Stimulated activated naive B cell treated with anti-CD40 and anti-IgM and Interleukin-4, amounts not matched to agents 10 μg/mL and 1 μg/mL and 100 μg/mL, for 72 hours (primary cell): ENCODE data around the gene CACNA1B.
"Not testable (repeated sequence)": the region's sequence is repeated elsewhere in the genome, so short reads cannot be mapped to it uniquely, and the experiment has no call there.

Experiments
- ATAC-seq, 2 donors: fragments of 150-1000 bp; cut with Tn5 transposase; replicated peaks; 2 replicates each; pipeline ENCODE4 v1.10.0; 2021; ENCODE audit warnings: moderate library complexity in 1 of 2
- DNase-seq: peaks from one replicate; pipeline ENCODE4 v3.0.0; 2021
- H3K27ac Mint-ChIP-seq: one replicate; pipeline ENCODE4 v1.8.0; 2022; ENCODE audit warnings: mild to moderate bottlenecking, mixed read lengths
- H3K27me3 Mint-ChIP-seq, 2 donors: one replicate each; pipeline ENCODE4 v1.8.0; 2022; ENCODE audit warnings: mixed read lengths in 2 of 2
- H3K36me3 Mint-ChIP-seq, 2 donors: one replicate each; pipeline ENCODE4 v1.8.0; 2022; ENCODE audit warnings: mixed read lengths in 2 of 2, mild to moderate bottlenecking in 1 of 2
- H3K4me1 Mint-ChIP-seq, 2 donors: one replicate each; pipeline ENCODE4 v1.8.0; 2022; ENCODE audit warnings: mixed read lengths in 2 of 2, mild to moderate bottlenecking in 1 of 2
- H3K4me3 Mint-ChIP-seq, 2 donors: one replicate each; pipeline ENCODE4 v1.8.0; 2022; ENCODE audit warnings: mild to moderate bottlenecking in 2 of 2, mixed read lengths in 2 of 2, moderate library complexity in 1 of 2
- H3K9me3 Mint-ChIP-seq, 2 donors: one replicate each; pipeline ENCODE4 v1.8.0; 2022; ENCODE audit warnings: mixed read lengths in 2 of 2, mild to moderate bottlenecking in 1 of 2

CACNA1B gene

DNA sequence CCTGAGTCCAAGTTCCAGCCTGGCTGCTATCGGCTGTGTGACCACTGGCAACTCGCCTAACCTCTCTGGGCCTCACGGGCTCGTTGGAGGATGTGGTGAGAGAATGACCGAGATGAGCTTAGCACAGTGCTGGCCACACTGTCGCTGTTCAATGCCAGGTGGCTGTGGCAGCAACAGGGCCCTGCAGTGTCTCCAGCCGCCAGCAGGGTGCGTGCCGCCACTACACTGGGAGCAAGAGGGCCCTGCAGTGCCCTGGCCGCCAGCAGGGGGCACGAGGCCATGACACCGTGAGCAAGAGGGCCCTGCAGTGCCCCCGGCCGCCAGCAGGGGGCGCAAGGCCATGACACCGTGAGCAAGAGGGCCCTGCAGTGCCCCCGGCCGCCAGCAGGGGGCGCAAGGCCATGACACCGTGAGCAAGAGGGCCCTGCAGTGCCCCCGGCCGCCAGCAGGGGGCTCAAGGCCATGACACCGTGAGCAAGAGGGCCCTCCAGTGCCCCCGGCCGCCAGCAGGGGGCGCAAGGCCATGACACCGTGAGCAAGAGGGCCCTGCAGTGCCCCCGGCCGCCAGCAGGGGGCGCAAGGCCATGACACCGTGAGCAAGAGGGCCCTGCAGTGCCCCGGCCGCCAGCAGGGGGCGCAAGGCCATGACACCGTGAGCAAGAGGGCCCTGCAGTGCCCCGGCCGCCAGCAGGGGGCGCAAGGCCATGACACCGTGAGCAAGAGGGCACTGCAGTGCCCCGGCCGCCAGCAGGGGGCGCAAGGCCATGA is 248.7 kb downstream of the CACNA1B start:
- peak in 1 of 2 donors; percentile 80 for ATAC-seq
- DNase-seq, result peak; percentile 22

GRCh38 chr9:138126858-138127584 is 249.4 kb downstream of the CACNA1B start:
- not testable (repeated sequence) for H3K4me1 Mint-ChIP-seq, H3K9me3 Mint-ChIP-seq, ATAC-seq, DNase-seq, H3K27me3 Mint-ChIP-seq, H3K4me3 Mint-ChIP-seq, H3K27ac Mint-ChIP-seq, H3K36me3 Mint-ChIP-seq

More for the DNA sequence above, 248.7 kb downstream of the CACNA1B start:
- not testable (repeated sequence) for H3K27ac Mint-ChIP-seq, H3K36me3 Mint-ChIP-seq, H3K9me3 Mint-ChIP-seq, H3K4me1 Mint-ChIP-seq, H3K27me3 Mint-ChIP-seq, H3K4me3 Mint-ChIP-seq

DNA sequence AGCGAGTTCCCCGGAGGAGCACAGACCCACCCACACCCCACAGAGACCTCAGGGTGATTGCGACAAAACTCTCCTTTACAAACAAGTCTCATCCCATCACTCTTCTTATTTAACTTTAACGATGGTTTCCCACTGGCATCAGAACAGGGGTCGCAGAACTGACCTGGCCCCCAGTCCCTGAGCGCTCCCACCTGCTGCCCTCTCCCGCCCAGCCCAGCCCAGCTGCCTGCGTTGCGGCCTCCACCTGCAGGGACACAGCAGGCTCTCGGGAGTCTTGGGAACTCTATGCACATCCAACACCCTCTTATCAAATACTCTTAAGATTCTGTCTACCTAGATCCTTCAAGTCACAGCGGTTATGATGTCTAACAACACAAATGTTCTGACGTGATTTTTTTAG is 250.4 kb downstream of the CACNA1B start:
- not testable (repeated sequence) for ATAC-seq, H3K27ac Mint-ChIP-seq, H3K9me3 Mint-ChIP-seq, DNase-seq, H3K4me1 Mint-ChIP-seq, H3K4me3 Mint-ChIP-seq, H3K36me3 Mint-ChIP-seq, H3K27me3 Mint-ChIP-seq

DNA sequence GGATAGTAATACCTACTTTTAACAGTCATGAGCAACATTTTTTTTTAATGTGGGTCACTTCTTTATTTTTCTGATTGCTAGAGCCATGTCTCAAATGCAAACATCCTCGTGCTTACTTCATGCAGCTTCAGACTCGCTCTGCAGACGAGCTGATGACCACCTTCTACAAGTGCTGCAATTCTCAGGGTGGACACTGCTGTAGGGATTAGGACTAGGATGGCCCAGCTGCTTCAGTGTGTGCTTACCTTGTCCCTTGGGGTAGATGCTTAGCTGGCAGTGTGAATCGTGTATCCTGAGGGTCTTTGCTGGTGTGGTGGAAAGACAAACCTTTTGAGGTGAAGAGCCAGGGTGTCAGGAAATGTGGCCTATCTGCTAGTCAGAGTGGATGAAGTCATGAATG is 251.7 kb downstream of the CACNA1B start:
- not testable (repeated sequence) for H3K4me1 Mint-ChIP-seq, DNase-seq, H3K9me3 Mint-ChIP-seq, H3K27ac Mint-ChIP-seq, H3K36me3 Mint-ChIP-seq, H3K4me3 Mint-ChIP-seq, H3K27me3 Mint-ChIP-seq
- peak in 1 of 2 donors; percentile 25 for ATAC-seq

GRCh38 chr9:138132946-138133705 is 255.5 kb downstream of the CACNA1B start:
- H3K27ac Mint-ChIP-seq, DNase-seq, H3K4me1 Mint-ChIP-seq, ATAC-seq, H3K9me3 Mint-ChIP-seq, H3K4me3 Mint-ChIP-seq, H3K27me3 Mint-ChIP-seq, H3K36me3 Mint-ChIP-seq: not testable (repeated sequence)

GRCh38 chr9:138134581-138134980 is 257.0 kb downstream of the CACNA1B start:
- peak in 1 of 2 donors; percentile 16 for ATAC-seq
- H3K36me3 Mint-ChIP-seq, DNase-seq, H3K4me3 Mint-ChIP-seq, H3K27ac Mint-ChIP-seq, H3K9me3 Mint-ChIP-seq, H3K27me3 Mint-ChIP-seq, H3K4me1 Mint-ChIP-seq: not testable (repeated sequence)

DNA sequence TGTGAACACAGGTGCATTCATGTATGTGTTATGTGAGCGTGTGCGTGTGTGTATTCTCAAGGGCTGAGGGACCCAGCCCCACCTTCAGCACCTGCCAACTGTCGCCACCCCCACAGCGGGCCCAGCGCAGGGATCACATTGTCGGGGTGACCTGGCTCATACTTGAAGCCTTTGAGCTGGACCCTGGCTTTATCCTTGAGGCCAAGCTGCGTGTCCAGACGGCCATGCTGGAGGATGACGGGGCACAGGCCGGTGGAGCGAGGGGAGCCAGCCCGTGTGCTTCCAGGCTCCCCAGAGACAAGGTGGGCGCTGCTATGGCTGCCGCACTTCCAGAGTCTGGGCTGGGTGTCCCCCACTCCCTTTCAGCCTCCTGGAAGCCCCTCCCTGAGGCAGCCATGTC is 261.5 kb downstream of the CACNA1B start:
- DNase-seq, H3K36me3 Mint-ChIP-seq, H3K9me3 Mint-ChIP-seq, H3K4me3 Mint-ChIP-seq, ATAC-seq, H3K4me1 Mint-ChIP-seq, H3K27ac Mint-ChIP-seq: not testable (repeated sequence)
- peaks cover 13 to 14% of the 10 kb centered on the region in 2 donors for H3K27me3 Mint-ChIP-seq

- not testable (repeated sequence) for H3K4me1 Mint-ChIP-seq, H3K36me3 Mint-ChIP-seq, ATAC-seq, H3K9me3 Mint-ChIP-seq, DNase-seq, H3K27ac Mint-ChIP-seq, H3K4me3 Mint-ChIP-seq
- peaks cover 13 to 17% of the 10 kb centered on the region in 2 donors for H3K27me3 Mint-ChIP-seq
Observed at GRCh38 chr9:138140980-138141379, 263.4 kb downstream of the CACNA1B start.

GRCh38 chr9:138142528-138143244 is 265.1 kb downstream of the CACNA1B start:
- DNase-seq, H3K9me3 Mint-ChIP-seq, H3K4me1 Mint-ChIP-seq, H3K27ac Mint-ChIP-seq, ATAC-seq, H3K36me3 Mint-ChIP-seq, H3K4me3 Mint-ChIP-seq: not testable (repeated sequence)
- peaks cover 13 to 17% of the 10 kb centered on the region in 2 donors for H3K27me3 Mint-ChIP-seq

DNA sequence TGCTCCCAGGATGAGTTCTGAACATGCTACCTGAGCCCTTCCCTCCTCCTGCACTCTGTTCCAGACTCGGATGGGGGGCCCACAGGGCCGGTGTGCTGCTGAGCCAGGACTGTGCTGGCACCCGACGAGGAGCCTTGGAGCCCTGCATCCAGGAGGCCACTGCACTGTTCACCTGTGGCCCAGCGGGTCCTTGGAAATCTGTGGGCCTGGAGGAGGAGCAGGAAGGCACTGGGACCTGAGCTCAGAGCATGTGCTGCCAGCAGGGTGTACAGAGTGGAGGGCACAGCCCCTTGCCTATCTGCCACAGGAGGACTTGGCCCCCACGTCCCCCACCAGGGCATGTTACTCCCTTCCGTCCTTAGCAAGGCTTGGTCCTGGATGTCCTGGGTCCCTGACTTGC is 265.9 kb downstream of the CACNA1B start:
- not testable (repeated sequence) for H3K4me1 Mint-ChIP-seq, H3K27ac Mint-ChIP-seq, H3K9me3 Mint-ChIP-seq, H3K4me3 Mint-ChIP-seq, DNase-seq, ATAC-seq, H3K36me3 Mint-ChIP-seq
- H3K27me3 Mint-ChIP-seq, result peaks cover 17% of the 10 kb centered on the region in 2 donors

- H3K4me3 Mint-ChIP-seq, ATAC-seq, H3K36me3 Mint-ChIP-seq, H3K4me1 Mint-ChIP-seq, H3K27ac Mint-ChIP-seq, H3K9me3 Mint-ChIP-seq, DNase-seq: not testable (repeated sequence)
- peaks cover 15 to 20% of the 10 kb centered on the region in 2 donors for H3K27me3 Mint-ChIP-seq
Observed at GRCh38 chr9:138147556-138147955, 270.0 kb downstream of the CACNA1B start.

DNA sequence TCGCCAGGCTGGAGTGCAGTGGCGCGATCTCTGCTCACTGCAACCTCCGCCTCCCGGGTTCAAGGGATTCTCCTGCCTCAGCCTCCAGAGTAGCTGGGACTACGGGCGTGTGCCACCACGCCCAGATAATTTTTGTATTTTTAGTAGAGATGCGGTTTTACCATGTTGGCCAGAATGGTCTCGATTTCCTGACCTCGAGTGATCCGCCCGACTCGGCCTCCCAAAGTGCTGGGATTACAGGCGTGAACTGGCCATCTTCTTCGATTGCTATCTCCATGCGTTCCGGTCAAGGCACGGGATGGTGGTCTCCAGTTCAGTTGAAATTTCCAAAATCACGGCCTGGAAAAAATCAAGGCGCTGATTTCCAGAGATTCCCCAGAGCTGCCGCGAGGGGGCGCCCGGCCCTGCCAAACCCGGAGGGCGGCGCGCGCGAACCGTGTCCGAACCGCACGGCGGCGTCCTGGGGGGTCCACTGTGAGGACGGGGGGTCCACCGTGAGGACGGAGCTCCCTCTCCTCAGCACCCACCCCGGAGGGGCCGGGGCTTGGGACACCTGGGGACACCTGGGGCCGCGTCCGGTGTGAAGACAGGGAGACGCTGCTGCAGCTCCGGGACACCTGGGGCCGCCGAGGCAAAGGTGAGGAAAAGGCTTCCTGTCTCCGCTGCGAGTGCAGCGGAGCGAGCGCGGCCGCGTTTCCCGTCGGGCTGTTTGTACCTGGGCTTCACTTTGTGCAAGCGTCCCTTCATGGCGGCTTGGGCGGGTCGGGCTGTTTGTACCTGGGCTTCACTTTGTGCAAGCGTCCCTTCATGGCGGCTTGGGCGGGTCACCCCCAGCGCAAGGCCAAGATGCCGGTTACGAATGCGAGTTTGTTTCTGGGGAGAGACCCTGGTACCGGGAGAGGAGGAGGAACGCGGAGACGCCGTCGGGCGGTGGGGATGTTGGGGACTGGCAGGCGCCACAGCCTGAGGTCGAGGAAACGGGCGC is 272.4 kb downstream of the CACNA1B start:
- peak overlapping the region; percentile 3 for H3K27ac Mint-ChIP-seq
- H3K36me3 Mint-ChIP-seq, result not testable (repeated sequence)

GRCh38 chr9:138155788-138156187 is 278.2 kb downstream of the CACNA1B start:
- not testable (repeated sequence) for H3K36me3 Mint-ChIP-seq, H3K4me1 Mint-ChIP-seq, H3K9me3 Mint-ChIP-seq, H3K27ac Mint-ChIP-seq, H3K4me3 Mint-ChIP-seq, DNase-seq
- peak in 1 of 2 donors; percentile 34 for ATAC-seq
- peaks cover 16 to 23% of the 10 kb centered on the region in 2 donors for H3K27me3 Mint-ChIP-seq

More for the DNA sequence above, 272.4 kb downstream of the CACNA1B start:
- ATAC-seq, result peak; percentile 12 to 38
- not testable (repeated sequence) for DNase-seq, H3K9me3 Mint-ChIP-seq, H3K4me1 Mint-ChIP-seq
- H3K4me3 Mint-ChIP-seq, result peak overlapping the region; percentile 61 to 70
- H3K27me3 Mint-ChIP-seq, result peaks cover 11 to 20% of the 10 kb centered on the region in 2 donors
